GM19035 (cell line): ENCODE measurements around the gene LYSMD1.
A peak's percentile ranks its signal among the peaks of the same experiment; 100 is the strongest.

ENCODE experiments used
- ATAC-seq: cut with Tn5 transposase; IDR thresholded peaks from one replicate; pipeline ENCODE4 v1.9.1; 2021; ENCODE audit not compliant: unreplicated experiment

LYSMD1 gene

GRCh38 chr1:151176514-151177045, 10.9 kb upstream of the LYSMD1 start:
- no peak for ATAC-seq

DNA sequence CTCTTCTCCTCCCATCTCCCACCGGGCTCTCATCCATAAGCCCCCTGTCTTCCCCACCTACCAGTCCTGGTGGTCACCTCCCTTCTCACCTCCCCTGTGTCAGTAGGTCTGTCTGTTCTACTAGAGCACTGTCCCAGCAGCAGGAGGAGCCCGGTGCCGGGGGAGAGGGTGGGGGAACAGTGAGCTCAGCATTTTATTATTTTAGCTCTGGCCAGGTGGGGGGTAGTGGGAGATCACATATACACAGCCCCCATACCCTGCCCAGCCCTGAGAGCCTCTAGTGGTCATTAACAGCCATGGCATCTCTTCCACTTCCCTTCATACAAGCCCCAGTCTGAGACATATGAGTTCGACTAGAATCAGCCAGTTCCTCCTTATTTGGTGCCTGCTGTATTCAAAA, 10.2 kb upstream of the LYSMD1 start, which contains the start of gene TMOD4:
TSS of gene TMOD4 (minus strand) at position 119 of the 400 bp plus-strand sequence. CDS start 1,106 bp downstream, outside the sequence.
- no peak for ATAC-seq

GRCh38 chr1:151175041-151175741, 9.5 kb upstream of the LYSMD1 start:
- no peak for ATAC-seq

DNA sequence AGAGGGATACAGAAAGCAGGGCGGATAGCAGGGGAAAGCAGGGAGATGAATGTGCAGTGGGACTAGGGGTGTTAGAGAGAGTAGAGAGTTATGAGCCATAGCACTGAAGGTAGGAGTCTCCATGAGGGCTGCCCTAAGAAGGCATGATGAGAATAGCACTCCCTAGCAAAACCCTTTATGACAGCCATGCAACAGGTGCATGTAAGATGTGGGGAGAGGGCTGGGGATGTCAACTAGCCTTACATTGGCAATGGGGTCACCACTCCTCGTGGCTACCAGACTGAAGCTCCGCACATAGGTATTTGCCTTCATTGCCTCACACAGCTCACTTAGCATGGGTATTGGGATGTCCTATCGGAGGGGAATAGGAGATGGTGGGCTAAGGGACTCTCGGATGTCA, 5.5 kb upstream of the LYSMD1 start:
- ATAC-seq, result no peak

- ATAC-seq, result no peak
Measured at GRCh38 chr1:151167116-151167515, 1.4 kb upstream of the LYSMD1 start.

DNA sequence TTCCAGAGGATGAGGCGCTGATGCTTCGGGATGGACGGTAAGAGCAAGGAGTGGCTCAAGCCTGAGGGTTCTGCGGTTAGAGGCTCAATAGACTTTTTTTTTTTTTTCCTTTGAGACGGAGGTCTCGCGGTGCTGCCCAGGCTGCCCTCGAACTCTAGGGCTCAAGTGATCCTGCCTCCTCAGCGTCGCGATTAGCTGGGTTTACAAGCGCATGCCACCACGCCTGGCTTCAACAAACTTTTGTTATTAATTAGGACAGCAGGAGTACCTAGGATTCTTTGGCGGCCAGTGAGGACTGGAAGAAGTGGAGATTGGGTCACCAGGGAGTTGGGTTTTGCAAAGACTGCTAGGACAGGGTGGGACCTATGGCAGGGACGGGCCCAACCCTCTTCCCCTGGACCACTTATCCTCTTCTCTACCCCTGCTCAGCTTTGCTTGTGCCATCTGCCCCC, 829 bp upstream of the LYSMD1 start:
- peak; percentile 6 for ATAC-seq

DNA sequence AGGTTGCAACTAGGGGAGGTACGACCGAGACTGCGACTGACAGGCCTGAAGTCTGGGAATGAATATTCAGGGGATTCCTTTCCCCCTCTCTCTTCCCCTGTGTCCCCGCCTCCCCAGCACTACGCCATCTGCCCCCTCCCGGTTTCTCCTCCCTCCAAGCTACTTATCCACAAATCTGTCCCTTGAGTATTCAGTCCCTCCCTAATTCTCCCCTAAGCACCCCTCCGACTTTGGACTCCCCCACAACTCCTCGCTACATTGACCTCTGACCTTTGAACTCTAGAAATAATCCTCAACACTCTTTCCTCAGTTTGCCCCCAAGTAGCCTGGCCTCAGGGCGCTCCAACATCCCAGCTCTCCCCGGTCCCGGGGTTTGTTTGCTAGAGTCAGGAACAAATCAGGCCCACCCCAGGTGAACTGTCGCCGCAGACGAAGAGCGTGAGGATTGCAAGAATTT, 393 bp downstream of the LYSMD1 start:
- no peak for ATAC-seq

DNA sequence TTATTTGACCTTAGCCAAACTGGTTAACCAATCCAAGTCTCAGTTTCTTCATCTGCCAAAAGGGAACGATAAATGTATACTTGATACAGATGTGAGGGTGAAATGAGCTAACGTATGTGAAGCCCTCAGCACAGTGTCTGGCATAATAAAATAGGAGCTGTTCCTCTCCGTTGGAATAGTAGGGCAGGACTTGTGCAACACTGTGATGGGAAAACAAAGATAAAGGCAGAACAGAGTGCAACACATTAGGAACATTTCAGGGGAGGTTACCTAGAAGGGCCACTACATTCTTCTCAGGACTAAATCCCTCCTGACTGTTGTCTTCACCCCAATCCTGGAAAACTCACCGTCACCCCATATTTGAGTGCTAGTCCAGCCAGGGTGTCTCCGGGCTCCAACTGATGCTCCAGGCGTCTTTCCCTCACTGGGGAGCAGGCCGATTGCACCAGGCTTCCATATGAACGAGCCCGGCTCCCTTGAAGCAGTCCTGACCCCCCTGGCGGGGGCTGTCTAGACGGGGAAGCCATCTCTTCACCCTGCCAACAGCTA, 896 bp downstream of the LYSMD1 start:
- no peak for ATAC-seq

GRCh38 chr1:151159373-151159772, 6.3 kb downstream of the LYSMD1 start:
- ATAC-seq, result no peak

DNA sequence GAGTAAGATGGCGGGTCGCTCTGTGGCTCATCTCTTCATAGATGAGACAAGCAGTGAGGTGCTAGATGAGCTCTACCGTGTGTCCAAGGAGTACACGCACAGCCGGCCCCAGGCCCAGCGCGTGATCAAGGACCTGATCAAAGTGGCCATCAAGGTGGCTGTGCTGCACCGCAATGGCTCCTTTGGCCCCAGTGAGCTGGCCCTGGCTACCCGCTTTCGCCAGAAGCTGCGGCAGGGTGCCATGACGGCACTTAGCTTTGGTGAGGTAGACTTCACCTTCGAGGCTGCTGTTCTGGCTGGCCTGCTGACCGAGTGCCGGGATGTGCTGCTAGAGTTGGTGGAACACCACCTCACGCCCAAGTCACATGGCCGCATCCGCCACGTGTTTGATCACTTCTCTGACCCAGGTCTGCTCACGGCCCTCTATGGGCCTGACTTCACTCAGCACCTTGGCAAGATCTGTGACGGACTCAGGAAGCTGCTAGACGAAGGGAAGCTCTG, 6.9 kb downstream of the LYSMD1 start:
- no peak for ATAC-seq

DNA sequence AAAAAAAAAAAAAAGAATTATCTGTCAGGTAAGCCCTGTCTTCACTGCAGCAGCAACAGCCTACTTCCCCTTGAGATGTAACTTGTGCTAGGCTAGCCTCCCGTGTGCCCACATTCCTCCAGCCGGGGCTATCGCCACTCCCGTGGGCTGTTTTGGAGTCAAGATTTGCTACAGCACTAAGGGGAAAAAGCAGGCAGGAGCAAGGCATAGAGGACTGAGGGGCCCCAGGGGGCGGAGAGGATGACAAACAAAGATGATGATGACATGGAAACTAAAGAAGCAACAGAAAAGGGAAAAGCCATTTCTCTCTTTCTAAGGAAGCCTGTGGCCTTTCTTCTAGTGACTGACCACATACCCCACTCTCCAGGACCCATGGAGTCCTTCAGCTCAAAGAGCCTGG, 7.4 kb downstream of the LYSMD1 start:
- no peak for ATAC-seq

DNA sequence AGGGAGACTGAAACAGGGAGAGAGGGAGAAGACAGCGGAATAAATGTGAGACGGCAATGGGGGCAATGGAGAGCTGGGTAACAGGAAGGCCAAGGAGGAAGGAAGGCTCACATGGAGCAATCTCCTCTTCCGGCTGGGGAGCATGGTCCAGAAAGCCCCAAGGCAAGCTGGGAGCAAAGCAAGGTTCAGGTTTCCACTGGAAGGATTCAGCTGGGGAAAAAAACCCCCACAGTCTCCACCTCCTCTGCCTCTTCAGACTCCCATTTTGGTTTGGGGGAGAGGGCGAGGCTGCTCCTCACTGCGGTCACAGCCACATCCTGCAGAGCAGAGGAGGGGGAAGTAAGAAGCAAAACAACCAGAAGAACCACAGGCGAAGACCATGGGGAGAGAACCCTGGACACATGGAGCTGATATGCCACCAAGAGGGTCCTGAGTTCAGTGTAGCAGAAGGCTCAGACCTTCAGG, 8.6 kb downstream of the LYSMD1 start:
- no peak for ATAC-seq

- peak; percentile 72 for ATAC-seq
Measured at GRCh38 chr1:151156515-151156819, 9.2 kb downstream of the LYSMD1 start, which contains the start of gene TNFAIP8L2. Gene TNFAIP8L2 (plus strand): TSS chr1:151156649. CDS start chr1:151158698, 2,049 bp downstream.

GRCh38 chr1:151147665-151148064, 18.0 kb downstream of the LYSMD1 start:
- ATAC-seq, result no peak

- no peak for ATAC-seq
Measured at GRCh38 chr1:151147132-151147503, 18.6 kb downstream of the LYSMD1 start.

DNA sequence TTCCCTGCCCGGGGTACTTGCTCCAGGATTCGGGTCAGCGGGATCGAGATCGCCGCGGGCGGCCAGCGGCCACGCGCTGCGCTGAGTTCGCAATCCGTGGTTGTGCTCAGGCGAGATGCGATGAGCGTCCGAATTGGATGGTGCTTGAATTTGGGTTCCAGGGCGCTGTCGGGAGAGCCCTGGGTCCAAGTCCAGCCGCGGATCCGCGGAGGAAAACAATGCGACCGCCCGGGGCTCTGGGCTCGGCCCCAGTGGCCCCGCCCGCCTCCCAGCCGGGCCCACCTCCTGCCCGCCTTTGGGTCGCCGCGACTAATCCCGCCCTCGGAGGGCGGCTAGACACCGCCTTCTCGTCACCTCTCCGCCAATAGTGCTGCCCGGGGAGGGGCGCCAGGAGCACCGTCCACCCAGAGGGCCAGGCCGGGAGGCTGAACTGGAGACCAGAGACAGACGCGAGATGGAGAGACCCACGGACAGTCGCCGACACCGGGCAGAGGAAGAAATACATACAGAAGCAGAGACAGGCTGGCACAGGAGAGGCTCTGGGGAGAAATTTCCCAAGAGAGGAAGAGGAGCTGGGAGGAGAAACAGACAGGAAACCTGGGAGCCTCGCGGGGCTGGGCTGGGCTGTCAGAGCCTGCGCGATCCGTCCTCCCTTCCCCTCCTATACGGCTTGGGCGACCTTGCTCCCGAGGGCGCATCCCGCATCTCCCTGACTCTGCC, 19.1 kb downstream of the LYSMD1 start, which contains the start of gene SEMA6C:
TSS of gene SEMA6C (minus strand) at position 220 of the 720 bp plus-strand sequence. CDS start 4,010 bp downstream, outside the sequence.
- ATAC-seq, result peak; percentile 99

GRCh38 chr1:151146072-151146411, 19.7 kb downstream of the LYSMD1 start:
- peak; percentile 8 for ATAC-seq

DNA sequence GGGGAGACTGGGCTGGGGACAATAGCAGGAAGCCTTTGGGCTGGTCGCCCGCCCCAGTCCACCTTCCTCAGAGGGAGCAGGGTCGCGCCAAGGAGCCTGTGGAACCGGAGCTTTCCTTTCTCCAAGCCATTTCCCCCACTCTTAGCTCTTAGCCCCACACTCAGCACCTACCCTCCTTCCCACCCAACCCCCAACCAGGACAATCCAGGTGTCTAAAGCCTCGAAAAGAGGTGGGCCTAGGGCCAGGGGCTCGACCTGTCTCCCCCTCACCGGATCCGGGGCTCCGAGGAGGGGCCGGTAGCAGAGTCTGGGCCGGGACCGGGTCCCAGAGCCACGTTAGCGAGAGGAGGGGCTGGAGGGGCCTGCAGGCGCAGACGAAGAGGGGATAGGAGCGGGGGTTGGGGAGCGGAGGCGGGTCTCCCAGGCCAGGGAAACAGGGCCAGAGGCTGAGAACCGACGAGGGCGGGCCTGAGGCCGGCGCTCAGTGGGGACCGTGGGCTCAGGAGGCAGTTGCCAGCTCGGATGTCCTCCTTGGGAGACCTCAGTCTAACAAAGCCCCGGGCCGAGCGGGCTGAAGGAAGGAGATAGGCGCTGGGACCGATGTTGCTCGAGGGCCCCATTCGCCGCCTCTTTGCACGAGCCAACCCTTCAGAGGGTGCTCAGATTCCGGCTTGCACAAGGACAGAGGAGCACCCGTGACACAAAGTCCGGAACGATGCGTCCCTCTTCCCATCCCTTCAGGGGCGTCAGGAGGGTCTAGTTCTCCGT, 20.2 kb downstream of the LYSMD1 start:
- no peak for ATAC-seq

DNA sequence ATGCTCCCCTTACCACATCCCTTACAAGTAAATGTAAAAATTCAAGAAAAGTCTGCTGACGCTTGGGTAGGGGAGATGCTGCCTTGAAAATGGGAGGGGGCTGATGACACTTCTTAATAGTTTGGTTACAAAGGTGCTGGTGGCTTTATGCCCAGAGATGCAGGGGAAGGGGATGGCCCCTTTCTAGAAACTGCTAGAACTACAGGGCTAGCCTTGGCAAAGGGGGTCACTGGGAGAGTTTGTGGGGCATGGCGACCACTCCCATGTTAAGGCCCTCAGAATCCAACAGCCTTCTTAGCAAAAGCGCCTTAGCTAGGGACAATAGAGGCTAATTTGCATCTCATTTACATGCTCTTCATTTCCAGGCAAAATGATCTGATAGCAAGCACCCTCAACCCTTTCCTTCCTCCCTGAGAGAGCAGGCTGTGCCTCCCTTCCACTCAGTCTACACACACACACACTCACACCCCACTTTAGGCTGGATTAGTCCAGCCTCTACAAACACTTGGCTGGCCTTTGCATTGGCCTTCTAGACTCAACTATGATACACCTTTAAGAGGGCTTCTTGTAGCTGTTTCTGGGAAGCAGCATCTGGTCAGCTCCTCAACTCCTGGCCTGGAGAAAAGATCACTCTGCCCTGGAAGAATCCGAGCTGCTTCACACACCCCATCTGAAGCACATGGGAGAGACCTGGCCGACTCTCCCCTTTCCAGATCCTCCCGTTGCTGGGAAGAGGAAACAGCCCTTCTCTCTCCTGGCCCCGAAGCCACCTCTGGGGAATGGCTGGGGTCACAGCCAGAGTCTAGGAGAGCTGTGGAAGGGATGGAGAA, 21.0 kb downstream of the LYSMD1 start:
- no peak for ATAC-seq

- no peak for ATAC-seq
Measured at GRCh38 chr1:151143986-151144385, 21.7 kb downstream of the LYSMD1 start.
